ENCODE measurements around the gene ANKRD9.

Gene ANKRD9

GRCh38 chr14:102532204-102532658 lies 22.7 kb upstream of the ANKRD9 start:
- DNase-seq (ENCODE audit: low read depth in 2 of 2): peak; percentile 42 to 48
- TF ChIP-seq CTCF (IDR thresholded peaks at IDR 0.05; ENCODE audit: low read depth, low read length): no peak
- H3K4me3 ChIP-seq (replicated peaks in 1 of 2; ENCODE audit: low read depth in 2 of 2, low read length in 2 of 2): no peak overlapping the region

GRCh38 chr14:102530828-102531478 lies 21.4 kb upstream of the ANKRD9 start:
- no peak for DNase-seq (ENCODE audit: low read depth in 2 of 2)
- no peak overlapping the region for H3K4me3 ChIP-seq (replicated peaks in 1 of 2; ENCODE audit: low read depth in 2 of 2, low read length in 2 of 2)
- no peak for TF ChIP-seq CTCF (IDR thresholded peaks at IDR 0.05; ENCODE audit: low read depth, low read length)

- no peak for DNase-seq (ENCODE audit: low read depth in 2 of 2)
- H3K4me3 ChIP-seq (replicated peaks in 1 of 2; ENCODE audit: low read depth in 2 of 2, low read length in 2 of 2): no peak overlapping the region
- TF ChIP-seq CTCF (IDR thresholded peaks at IDR 0.05; ENCODE audit: low read depth, low read length): no peak
Observed at GRCh38 chr14:102528431-102529170, 19.0 kb upstream of the ANKRD9 start.

GRCh38 chr14:102525929-102526497 lies 16.4 kb upstream of the ANKRD9 start:
- no peak overlapping the region for H3K4me3 ChIP-seq (replicated peaks in 1 of 2; ENCODE audit: low read depth in 2 of 2, low read length in 2 of 2)
- DNase-seq (ENCODE audit: low read depth in 2 of 2): peak in 1 of 2 donors; percentile 18
- TF ChIP-seq CTCF (IDR thresholded peaks at IDR 0.05; ENCODE audit: low read depth, low read length): no peak

- peak; percentile 75 for DNase-seq (ENCODE audit: low read depth in 2 of 2)
- peak overlapping the region; percentile 67 to 68 for H3K4me3 ChIP-seq (replicated peaks in 1 of 2; ENCODE audit: low read depth in 2 of 2, low read length in 2 of 2)
- TF ChIP-seq CTCF (IDR thresholded peaks at IDR 0.05; ENCODE audit: low read depth, low read length): no peak
Observed at GRCh38 chr14:102525219-102525928, 15.8 kb upstream of the ANKRD9 start.

GRCh38 chr14:102524451-102525218 lies 15.1 kb upstream of the ANKRD9 start:
- DNase-seq (ENCODE audit: low read depth in 2 of 2): peak; percentile 99
- H3K4me3 ChIP-seq (replicated peaks in 1 of 2; ENCODE audit: low read depth in 2 of 2, low read length in 2 of 2): peak overlapping the region; percentile 67 to 68
- TF ChIP-seq CTCF (IDR thresholded peaks at IDR 0.05; ENCODE audit: low read depth, low read length): peak; percentile 96
